ENCODE measurements around the gene CHCHD10. TPM values are rescaled to one million over a fixed set of nuclear protein-coding genes. Genes with fewer than 3 reads are reported as not detected.

The CHCHD10 gene
- total and polyA plus RNA-seq, 2 of the 4 experiments (the other 2 are of a cell fraction), result 2.2 to 11.2 TPM

DNA sequence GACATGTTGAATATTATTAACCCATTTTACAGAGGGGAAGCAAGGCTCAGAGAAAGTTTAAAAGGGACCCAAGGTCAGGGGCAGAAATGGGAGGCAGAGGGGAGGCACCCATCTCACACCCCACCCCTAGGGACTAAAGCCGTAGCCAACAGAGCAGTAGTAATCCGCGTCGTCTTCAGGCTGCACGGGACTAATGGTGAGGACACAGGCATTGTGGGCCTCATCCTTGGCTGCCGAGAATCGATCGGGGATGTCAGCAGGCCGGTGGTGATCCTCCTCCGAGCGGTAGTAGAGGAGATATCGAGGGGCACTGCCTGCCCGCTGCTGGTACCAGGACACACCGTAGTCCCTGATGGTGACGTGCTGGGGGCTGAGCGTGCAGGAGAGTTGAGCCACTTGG is 15.0 kb downstream of the CHCHD10 start:
- Histone ChIP-seq H3K4me1 (ENCODE audit: control insufficient read depth, insufficient read depth, low read length) (peaks cover 4% of the 10 kb centered on the region), H3K18ac (ENCODE audit: low read depth, low read length) (no peak overlapping the region), H4K20me1 (ENCODE audit: insufficient read depth, low read length) (no peaks in the 10 kb centered on the region), H3K23ac (ENCODE audit: low read depth, low read length) (no peak overlapping the region), H4K8ac (ENCODE audit: low read depth in 2 of 2, low read length in 2 of 2) (no peak overlapping the region), H3K27ac (ENCODE audit: insufficient read depth, low read length) (no peak overlapping the region), H2AK5ac (ENCODE audit: low read depth, low read length) (no peak overlapping the region), H3K9me1 (ENCODE audit: insufficient read depth, low read length) (peaks cover 5% of the 10 kb centered on the region), H2BK15ac (ENCODE audit: low read depth, low read length) (no peak overlapping the region), H3K14ac (replicated peaks; ENCODE audit: low read depth, low read length) (no peak overlapping the region), H3K4ac (ENCODE audit: low read depth, low read length) (no peak overlapping the region), H3K27me3 (ENCODE audit: control insufficient read depth, insufficient read depth, low read length) (0 out of 2 replicates have a peak, but pooled peaks cover 1% of the 10 kb centered on the region), H2AFZ (replicated peaks; ENCODE audit: low read length, poor library complexity) (peak overlapping the region; percentile 8), H2BK5ac (ENCODE audit: low read depth, low read length, poor library complexity, severe bottlenecking) (no peak overlapping the region), H3K79me1 (ENCODE audit: low read depth in 1 of 2, low read length in 2 of 2) (peaks cover 8 to 20% of the 10 kb centered on the region in 2 experiments; a peak in 3 of 4 replicates), H3K9me3 (ENCODE audit: control insufficient read depth, insufficient read depth, low read length) (no peaks in the 10 kb centered on the region), H3K4me2 (ENCODE audit: low read depth, low read length) (no peak overlapping the region), H4K5ac (ENCODE audit: low read depth, low read length) (no peak overlapping the region), H3K36me3 (ENCODE audit: control insufficient read depth, insufficient read depth, low read length) (no peaks in the 10 kb centered on the region), H2BK120ac (ENCODE audit: low read depth, low read length) (no peak overlapping the region), H3K56ac (ENCODE audit: extremely low read depth, insufficient read depth, low read length) (no peak overlapping the region), H2BK20ac (ENCODE audit: low read depth, low read length) (no peak overlapping the region), H4K91ac (ENCODE audit: insufficient read depth, low read depth, low read length) (no peak overlapping the region), H3K4me3 (ENCODE audit: insufficient read depth, low read depth, low read length) (no peak overlapping the region), H3K9ac (ENCODE audit: low read depth, low read length) (no peak overlapping the region), H2AK9ac (replicated peaks; ENCODE audit: low read depth, low read length, poor library complexity) (no peak overlapping the region)
- no TSS peak for BruUV-seq (replicated peaks)
- intact Hi-C loops (cut with micrococcal nuclease) (no loop called here), dilution Hi-C loops (cut with HindIII; ENCODE audit: low sequenced_read_pairs, unreplicated experiment) (no loop called here), in situ Hi-C loops (cut with MboI; ENCODE audit: low sequenced_read_pairs) (no loop called here)
- WGBS, 2 experiments (ENCODE audit: extremely low coverage in 2 of 2, insufficient read length in 1 of 2), result 87% methylated on average over 4 of the region's 16 CpGs; no CpG with 5 or more reads in 1 of the 2 experiments
- ChIA-PET CTCF (no interaction called here), POLR2A (ENCODE audit: unreplicated experiment) (interaction anchor here (0.5 kb wide), 1 partner anchor 97 kb away, joined by 3 read pairs; no protein-coding TSS in a partner anchor)
- ATAC-seq (ENCODE audit: low read depth), result no peak
- no peak for DNase-seq
- TF ChIP-seq RFX5 (IDR thresholded peaks at IDR 0.05; ENCODE audit: low read depth, low read length) (no peak), CHD1 (IDR thresholded peaks at IDR 0.05; ENCODE audit: low read depth, low read length) (no peak), RAD21 (IDR thresholded peaks at IDR 0.05; ENCODE audit: low read length) (no peak), CEBPB (IDR thresholded peaks at IDR 0.05; ENCODE audit: low read depth, low read length) (no peak), BHLHE40 (IDR thresholded peaks at IDR 0.05; ENCODE audit: low read depth, low read length) (no peak)

Measured in IMR-90 (cell line).